PC-9 (cell line): Measurements from ENCODE around the gene FTO. TPM values are rescaled to one million over a fixed set of nuclear protein-coding genes. Genes with fewer than 3 reads are reported as not detected.
"Not testable (repeated sequence)": the region's sequence is repeated elsewhere in the genome, so short reads cannot be mapped to it uniquely, and the experiment has no call there.

Experiments
- BruUV-seq: library from RNA; stranded (reverse); fragments of 400-500 nt; replicated peaks from 2 replicates; lab custom pipeline; 2021; lab: Mats Ljungman, UMichigan
- CTCF ChIA-PET: fragments of 300-600 bp; sonication (Branson Sonifier 250); formaldehyde crosslinking; loops from one replicate; lab custom pipeline; 2022; ENCODE audit warnings: antibody characterized with exemption; lab: Charles Lee
- POLR2A ChIA-PET: fragments of 300-600 bp; sonication (Branson Sonifier 250); formaldehyde crosslinking; loops from one replicate; lab custom pipeline; 2022; ENCODE audit warnings: antibody characterized with exemption; ENCODE audit not compliant: unreplicated experiment; lab: Charles Lee
- DNase-seq, 2 experiments: peaks; one replicate each; pipeline versions ENCODE4 v3.0.0 to v3.0.0-alpha.2; 2015 to 2022; ENCODE audit warnings: mixed read lengths in 1 of 2
- H2AFZ ChIP-seq: fragments of 200-600 bp; sonication (generic); 2 replicates; pipeline ENCODE4 v1.8.1; 2017; ENCODE audit warnings: antibody characterized with exemption
- H3F3A ChIP-seq: fragments of 200-600 bp; sonication (generic); 2 replicates; pipeline ENCODE4 v1.8.1; 2017; ENCODE audit warnings: antibody characterized with exemption, mild to moderate bottlenecking, low read depth; ENCODE audit not compliant: insufficient read depth
- H3K27ac ChIP-seq: fragments of 200-600 bp; sonication (generic); 2 replicates; pipeline ENCODE4 v1.6.1; 2016; ENCODE audit warnings: mixed run types
- H3K27me3 ChIP-seq: fragments of 200-600 bp; sonication (generic); 2 replicates; pipeline ENCODE4 v1.6.1; 2016; ENCODE audit warnings: low read depth, mixed run types; ENCODE audit not compliant: insufficient read depth
- H3K36me3 ChIP-seq: fragments of 200-600 bp; sonication (generic); 2 replicates; pipeline ENCODE4 v1.6.1; 2016; ENCODE audit warnings: low read depth, mixed run types
- H3K4me1 ChIP-seq: fragments of 200-600 bp; sonication (generic); replicated peaks from 2 replicates; pipeline ENCODE4 v1.6.1; 2016; ENCODE audit warnings: mixed run types; ENCODE audit not compliant: insufficient read depth
- H3K4me2 ChIP-seq: fragments of 200-600 bp; sonication (generic); 2 replicates; pipeline ENCODE4 v1.6.1; 2017; ENCODE audit warnings: mixed run types
- H3K4me3 ChIP-seq: fragments of 200-600 bp; sonication (generic); 2 replicates; pipeline ENCODE4 v1.6.1; 2016; ENCODE audit warnings: mixed run types
- H3K79me2 ChIP-seq: fragments of 200-600 bp; sonication (generic); 2 replicates; pipeline ENCODE4 v1.6.1; 2017; ENCODE audit warnings: low read depth, mixed run types
- H3K9me2 ChIP-seq: fragments of 200-600 bp; sonication (generic); 2 replicates; pipeline ENCODE4 v1.8.1; 2017; ENCODE audit warnings: mild to moderate bottlenecking; ENCODE audit not compliant: insufficient read depth
- H3K9me3 ChIP-seq: fragments of 200-600 bp; sonication (generic); 2 replicates; pipeline ENCODE4 v1.8.1; 2016; ENCODE audit warnings: low read depth; ENCODE audit not compliant: insufficient read depth
- H4K20me1 ChIP-seq: fragments of 200-600 bp; sonication (generic); 2 replicates; pipeline ENCODE4 v1.8.1; 2017; ENCODE audit not compliant: insufficient read depth
- EZH2 ChIP-seq: fragments of 200-600 bp; sonication (generic); IDR thresholded peaks from 2 replicates; pipeline ENCODE4 v1.8.0; 2017; ENCODE audit warnings: antibody characterized with exemption, low read depth
- intact Hi-C: fragments of 100-400 bp; cut with micrococcal nuclease; formaldehyde crosslinking; loops from one replicate; pipeline ENCODE4 v1.10.0; 2022; ENCODE audit not compliant: unreplicated experiment
- total RNA-seq: library from RNA; stranded (reverse); gene quantifications from 2 replicates; pipeline ENCODE4 v1.2.3, GENCODE V29; 2021
- TF ChIP-seq, protein P1 (sequence below): fragments of 200-600 bp; sonication (generic); conservative IDR thresholded peaks from 2 replicates; pipeline ENCODE4 v1.6.1; 2017; ENCODE audit warnings: mixed run types, antibody characterized with exemption, mild to moderate bottlenecking, moderate library complexity

Gene FTO
- total RNA-seq, 1 experiment from 2014 or later = 58.1 TPM

DNA sequence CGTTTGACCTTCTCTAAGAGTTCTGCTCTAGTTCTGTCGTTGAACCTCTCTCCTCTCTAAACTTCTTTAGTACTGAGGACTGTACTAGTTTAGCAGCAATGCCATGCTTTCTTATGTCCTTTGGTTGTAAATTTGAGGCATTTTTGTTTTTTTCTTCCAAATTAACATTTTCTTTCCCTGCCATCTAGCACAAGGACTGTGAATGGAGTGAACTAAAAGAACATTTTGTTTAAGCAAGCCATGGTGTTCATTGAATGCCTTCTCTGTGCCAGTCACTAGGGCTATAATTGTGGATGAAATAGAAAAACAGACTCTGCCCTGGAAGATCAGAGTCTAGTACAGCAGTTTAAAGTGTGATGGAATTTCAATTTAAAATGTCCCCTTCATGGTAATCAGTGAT, 137.9 kb downstream of the FTO start:
- no peak for DNase-seq
- CTCF ChIA-PET = no interaction called here
- intact Hi-C loops = no loop called here
- Histone ChIP-seq H3K4me2 (no peak overlapping the region), H3K4me1 (no peaks in the 10 kb centered on the region), H3K27ac (no peak overlapping the region), H2AFZ (no peak overlapping the region), H3K4me3 (no peak overlapping the region), H3K36me3 (no peaks in the 10 kb centered on the region), H3F3A (no peaks in the 10 kb centered on the region), H3K9me2 (no peaks in the 10 kb centered on the region), H4K20me1 (no peaks in the 10 kb centered on the region), H3K27me3 (no peaks in the 10 kb centered on the region), H3K79me2 (no peaks in the 10 kb centered on the region), H3K9me3 (no peaks in the 10 kb centered on the region)
- TF ChIP-seq, protein P1, sequence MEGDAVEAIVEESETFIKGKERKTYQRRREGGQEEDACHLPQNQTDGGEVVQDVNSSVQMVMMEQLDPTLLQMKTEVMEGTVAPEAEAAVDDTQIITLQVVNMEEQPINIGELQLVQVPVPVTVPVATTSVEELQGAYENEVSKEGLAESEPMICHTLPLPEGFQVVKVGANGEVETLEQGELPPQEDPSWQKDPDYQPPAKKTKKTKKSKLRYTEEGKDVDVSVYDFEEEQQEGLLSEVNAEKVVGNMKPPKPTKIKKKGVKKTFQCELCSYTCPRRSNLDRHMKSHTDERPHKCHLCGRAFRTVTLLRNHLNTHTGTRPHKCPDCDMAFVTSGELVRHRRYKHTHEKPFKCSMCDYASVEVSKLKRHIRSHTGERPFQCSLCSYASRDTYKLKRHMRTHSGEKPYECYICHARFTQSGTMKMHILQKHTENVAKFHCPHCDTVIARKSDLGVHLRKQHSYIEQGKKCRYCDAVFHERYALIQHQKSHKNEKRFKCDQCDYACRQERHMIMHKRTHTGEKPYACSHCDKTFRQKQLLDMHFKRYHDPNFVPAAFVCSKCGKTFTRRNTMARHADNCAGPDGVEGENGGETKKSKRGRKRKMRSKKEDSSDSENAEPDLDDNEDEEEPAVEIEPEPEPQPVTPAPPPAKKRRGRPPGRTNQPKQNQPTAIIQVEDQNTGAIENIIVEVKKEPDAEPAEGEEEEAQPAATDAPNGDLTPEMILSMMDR = no peak
- TF ChIP-seq EZH2 = no peak
- no TSS peak for BruUV-seq
- POLR2A ChIA-PET = no interaction called here

DNA sequence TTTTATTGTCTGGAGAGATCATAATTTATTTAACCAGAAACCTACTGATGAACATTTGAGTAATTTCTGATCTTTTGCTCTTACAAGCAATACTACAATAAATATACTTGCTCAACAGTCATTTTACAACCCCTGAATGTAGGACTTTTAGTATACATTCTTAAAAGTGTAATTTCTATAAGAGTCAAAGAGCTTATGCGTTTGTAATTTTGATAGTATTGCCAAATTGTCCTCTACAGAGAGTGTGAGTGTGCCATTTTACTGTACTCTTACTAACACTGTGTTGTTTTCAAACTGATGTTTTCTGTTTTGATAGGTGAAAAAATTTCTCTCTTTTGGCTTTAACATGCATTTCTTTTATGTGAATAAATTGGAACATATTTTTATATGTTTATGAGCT, 139.1 kb downstream of the FTO start:
- Histone ChIP-seq H3K4me3 (no peak overlapping the region), H4K20me1 (no peaks in the 10 kb centered on the region), H3K4me1 (no peaks in the 10 kb centered on the region), H3K27me3 (no peaks in the 10 kb centered on the region), H3F3A (no peaks in the 10 kb centered on the region), H3K27ac (no peak overlapping the region), H3K9me3 (no peaks in the 10 kb centered on the region), H3K9me2 (no peaks in the 10 kb centered on the region), H3K79me2 (no peaks in the 10 kb centered on the region), H3K36me3 (no peaks in the 10 kb centered on the region), H3K4me2 (no peak overlapping the region), H2AFZ (no peak overlapping the region)
- CTCF ChIA-PET = interaction anchor here (0.7 kb wide), 1 partner anchor 1813 kb away, joined by 5 read pairs; the partner anchor contains the start of gene SLC6A2
- no TSS peak for BruUV-seq
- intact Hi-C loops = no loop called here
- TF ChIP-seq, protein P1 = no peak
- TF ChIP-seq EZH2 = no peak
- POLR2A ChIA-PET = no interaction called here
- no peak for DNase-seq

DNA sequence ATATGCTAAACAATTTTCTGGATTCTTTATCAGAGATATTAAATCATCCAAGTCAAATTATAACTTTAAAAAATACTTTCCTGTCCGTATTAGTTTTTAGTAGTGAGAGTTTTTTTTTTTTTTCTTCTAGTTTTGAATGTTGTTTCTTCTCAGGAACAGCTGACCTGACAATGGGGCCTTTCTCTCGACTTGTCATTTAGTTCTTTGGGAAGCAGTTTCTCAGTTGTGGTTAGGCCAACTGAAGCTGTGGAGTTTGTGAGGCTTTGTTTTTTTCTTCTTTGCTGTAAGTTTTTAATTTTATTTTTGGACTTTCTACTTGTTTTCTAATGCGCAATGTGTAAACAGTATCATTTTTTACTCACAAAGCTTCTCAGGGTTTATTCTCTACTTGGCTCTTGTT, 140.8 kb downstream of the FTO start:
- ChIA-PET CTCF (no interaction called here), POLR2A (interaction anchor here (0.6 kb wide), 1 partner anchor 173 kb away, joined by 6 read pairs; no protein-coding TSS in a partner anchor)
- Histone ChIP-seq H3F3A (no peaks in the 10 kb centered on the region), H3K4me2 (no peak overlapping the region), H3K27ac (no peak overlapping the region), H2AFZ (no peak overlapping the region), H3K9me3 (no peaks in the 10 kb centered on the region), H4K20me1 (no peaks in the 10 kb centered on the region), H3K9me2 (no peaks in the 10 kb centered on the region), H3K27me3 (no peaks in the 10 kb centered on the region), H3K4me3 (no peak overlapping the region), H3K36me3 (no peaks in the 10 kb centered on the region), H3K4me1 (no peaks in the 10 kb centered on the region), H3K79me2 (no peaks in the 10 kb centered on the region)
- no peak for DNase-seq
- intact Hi-C loops = no loop called here
- BruUV-seq = no TSS peak
- no peak for TF ChIP-seq EZH2
- TF ChIP-seq, protein P1 = no peak

DNA sequence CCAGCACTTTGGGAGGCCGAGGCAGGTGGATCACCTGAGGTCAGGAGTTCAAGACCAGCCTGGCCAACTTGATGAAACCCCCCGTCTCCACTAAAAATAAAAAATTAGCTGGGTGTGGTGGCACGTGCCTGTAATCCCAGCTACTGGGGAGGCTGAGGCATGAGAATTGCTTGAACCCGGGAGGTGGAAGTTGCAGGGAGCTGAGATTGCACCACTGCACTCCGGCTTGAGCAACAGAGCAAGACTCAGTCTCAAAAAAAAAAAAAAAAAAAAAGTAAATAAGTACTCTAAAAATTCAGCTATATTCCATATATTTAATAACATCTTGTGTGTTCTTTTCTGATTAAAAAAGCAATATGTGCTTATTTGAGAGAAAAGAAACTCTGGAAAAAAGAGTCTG, 142.6 kb downstream of the FTO start:
- H3K4me2 ChIP-seq, BruUV-seq, H3F3A ChIP-seq, CTCF ChIA-PET, H3K4me3 ChIP-seq, H2AFZ ChIP-seq, H3K27me3 ChIP-seq, H3K9me3 ChIP-seq, H3K36me3 ChIP-seq, H3K9me2 ChIP-seq, H4K20me1 ChIP-seq, H3K79me2 ChIP-seq, H3K4me1 ChIP-seq, POLR2A ChIA-PET, H3K27ac ChIP-seq, intact Hi-C loops, DNase-seq: not testable (repeated sequence)
